ENCODE results near the gene TYROBP. TPM values are rescaled to one million over a fixed set of nuclear protein-coding genes. Genes with fewer than 3 reads are reported as not detected.
A peak's percentile ranks its signal among the peaks of the same experiment; 100 is the strongest.

The TYROBP gene
- total and polyA plus RNA-seq, 10 donors, result 281 to 747 (median 383) TPM

- DNase-seq, result no peak
- 11 to 17% (median 13%) methylated on average over 8 to 24 of the region's 24 CpGs for WGBS, 5 donors
- intact Hi-C loops (cut with DNase I; ENCODE audit: low total_unique reads), result no loop called here
Observed at GRCh38 chr19:35860436-35860817, 47.7 kb downstream of the TYROBP start.

DNA sequence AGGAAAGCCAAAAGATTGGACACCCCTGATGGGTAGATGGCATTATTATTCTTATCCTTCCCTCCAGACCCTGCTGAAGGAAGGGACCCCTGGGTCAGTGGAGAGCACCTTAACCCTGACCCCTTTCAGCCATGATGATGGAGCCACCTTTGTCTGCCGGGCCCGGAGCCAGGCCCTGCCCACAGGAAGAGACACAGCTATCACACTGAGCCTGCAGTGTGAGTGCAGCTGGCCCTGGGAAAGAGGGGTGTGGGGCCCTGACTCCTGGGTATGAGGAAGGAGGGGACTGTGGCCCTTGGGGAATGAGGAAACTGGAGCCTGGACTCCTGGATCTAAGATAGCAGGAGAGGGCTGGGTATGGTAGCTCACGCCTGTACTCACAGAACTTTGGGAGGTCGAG is 48.7 kb downstream of the TYROBP start:
- no peaks in the 10 kb centered on the region for H3K36me3 ChIP-seq
- peaks cover 0 to 100% (median 64%) of the 10 kb centered on the region in 7 donors for H3K27me3 ChIP-seq (replicated peaks in 1 of 7)
- H3K9me3 ChIP-seq, result no peaks in the 10 kb centered on the region
- H3K27ac ChIP-seq, result no peak overlapping the region
- intact Hi-C loops (cut with DNase I; ENCODE audit: low total_unique reads), result no loop called here
- WGBS, 5 donors, result 64 to 83% (median 68%) methylated on average over 4 of the region's 4 CpGs
- H3K4me1 ChIP-seq, result peaks cover 5 to 24% (median 15%) of the 10 kb centered on the region in 6 donors
- H3K4me3 ChIP-seq, result no peak overlapping the region
- TF ChIP-seq POLR2A (IDR thresholded peaks at IDR 0.05) (no peak), POLR2AphosphoS5 (IDR thresholded peaks at IDR 0.05) (no peak)
- TF ChIP-seq, protein P1, sequence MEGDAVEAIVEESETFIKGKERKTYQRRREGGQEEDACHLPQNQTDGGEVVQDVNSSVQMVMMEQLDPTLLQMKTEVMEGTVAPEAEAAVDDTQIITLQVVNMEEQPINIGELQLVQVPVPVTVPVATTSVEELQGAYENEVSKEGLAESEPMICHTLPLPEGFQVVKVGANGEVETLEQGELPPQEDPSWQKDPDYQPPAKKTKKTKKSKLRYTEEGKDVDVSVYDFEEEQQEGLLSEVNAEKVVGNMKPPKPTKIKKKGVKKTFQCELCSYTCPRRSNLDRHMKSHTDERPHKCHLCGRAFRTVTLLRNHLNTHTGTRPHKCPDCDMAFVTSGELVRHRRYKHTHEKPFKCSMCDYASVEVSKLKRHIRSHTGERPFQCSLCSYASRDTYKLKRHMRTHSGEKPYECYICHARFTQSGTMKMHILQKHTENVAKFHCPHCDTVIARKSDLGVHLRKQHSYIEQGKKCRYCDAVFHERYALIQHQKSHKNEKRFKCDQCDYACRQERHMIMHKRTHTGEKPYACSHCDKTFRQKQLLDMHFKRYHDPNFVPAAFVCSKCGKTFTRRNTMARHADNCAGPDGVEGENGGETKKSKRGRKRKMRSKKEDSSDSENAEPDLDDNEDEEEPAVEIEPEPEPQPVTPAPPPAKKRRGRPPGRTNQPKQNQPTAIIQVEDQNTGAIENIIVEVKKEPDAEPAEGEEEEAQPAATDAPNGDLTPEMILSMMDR (IDR thresholded peaks at IDR 0.05 in 8 of 11, conservative IDR thresholded peaks at IDR 0.05 in 3 of 11), result no peak
- DNase-seq, result no peak

More at GRCh38 chr19:35860436-35860817, 47.7 kb downstream of the TYROBP start:
- Histone ChIP-seq H3K4me3 (no peak overlapping the region), H3K27me3 (replicated peaks in 1 of 7) (peaks cover 0 to 97% (median 54%) of the 10 kb centered on the region in 7 donors), H3K4me1 (peaks cover 5 to 24% (median 15%) of the 10 kb centered on the region in 6 donors), H3K9me3 (no peaks in the 10 kb centered on the region), H3K36me3 (no peaks in the 10 kb centered on the region), H3K27ac (no peak overlapping the region)
- TF ChIP-seq, protein P1 (IDR thresholded peaks at IDR 0.05 in 8 of 11, conservative IDR thresholded peaks at IDR 0.05 in 3 of 11), result no peak
- TF ChIP-seq POLR2A (IDR thresholded peaks at IDR 0.05) (no peak), POLR2AphosphoS5 (IDR thresholded peaks at IDR 0.05) (no peak)

- no peak overlapping the region for H3K27ac ChIP-seq
Observed at GRCh38 chr19:35858311-35858710, 49.8 kb downstream of the TYROBP start.

DNA sequence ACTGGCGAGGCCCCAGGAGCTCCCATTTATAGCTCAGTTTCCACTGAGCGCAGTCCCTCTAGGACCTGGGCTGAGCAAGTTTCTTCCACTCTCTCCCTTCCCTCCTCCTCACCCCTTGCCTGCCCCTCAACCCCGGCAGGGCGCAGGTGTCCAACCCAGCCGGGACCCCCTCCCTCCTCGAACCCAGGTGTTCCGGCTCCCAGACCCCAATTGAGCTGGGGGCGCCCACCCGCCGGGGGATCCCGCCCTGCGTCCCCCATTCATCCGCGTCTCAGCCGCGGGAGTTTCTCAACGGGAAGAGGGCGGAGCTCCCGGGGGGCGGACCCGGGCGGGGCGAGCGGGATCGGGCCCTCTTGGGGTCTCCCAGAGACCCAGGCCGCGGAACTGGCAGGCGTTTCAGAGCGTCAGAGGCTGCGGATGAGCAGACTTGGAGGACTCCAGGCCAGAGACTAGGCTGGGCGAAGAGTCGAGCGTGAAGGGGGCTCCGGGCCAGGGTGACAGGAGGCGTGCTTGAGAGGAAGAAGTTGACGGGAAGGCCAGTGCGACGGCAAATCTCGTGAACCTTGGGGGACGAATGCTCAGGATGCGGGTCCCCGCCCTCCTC is 51.4 kb downstream of the TYROBP start, which contains the start of gene KIRREL2:
Gene KIRREL2, plus strand, starts transcription at position 366 of the 604 bp plus-strand sequence. Its CDS starts 209 bp downstream, at position 575.
- Histone ChIP-seq H3K27ac (no peak within 1 kb of the TSS), H3K36me3 (no peaks in the 10 kb centered on the region), H3K4me1 (peaks cover 5 to 24% (median 15%) of the 10 kb centered on the region in 6 donors), H3K9me3 (no peaks in the 10 kb centered on the region), H3K27me3 (replicated peaks in 1 of 7) (peaks cover 0 to 99% (median 65%) of the 10 kb centered on the region in 7 donors), H3K4me3 (peak within 1 kb of the TSS; percentile 36 to 72 (median 48))
- intact Hi-C loops (cut with DNase I; ENCODE audit: low total_unique reads), result no loop called here
- WGBS, 5 donors, result 1 to 2% (median 1%) methylated on average over 23 to 42 of the region's 42 CpGs
- peak; percentile 77 for DNase-seq
- TF ChIP-seq POLR2AphosphoS5 (IDR thresholded peaks at IDR 0.05) (no peak), POLR2A (IDR thresholded peaks at IDR 0.05) (no peak)
- TF ChIP-seq, protein P1 (IDR thresholded peaks at IDR 0.05 in 8 of 11, conservative IDR thresholded peaks at IDR 0.05 in 3 of 11), result no peak

More at GRCh38 chr19:35858311-35858710, 49.8 kb downstream of the TYROBP start:
- no peak for TF ChIP-seq POLR2AphosphoS5 (IDR thresholded peaks at IDR 0.05)
- TF ChIP-seq POLR2A (IDR thresholded peaks at IDR 0.05), result no peak
- TF ChIP-seq, protein P1 (IDR thresholded peaks at IDR 0.05 in 8 of 11, conservative IDR thresholded peaks at IDR 0.05 in 3 of 11), result no peak
- no peak for DNase-seq
- Histone ChIP-seq H3K27me3 (replicated peaks in 1 of 7) (peaks cover 0 to 100% (median 71%) of the 10 kb centered on the region in 7 donors), H3K9me3 (no peaks in the 10 kb centered on the region), H3K4me1 (peaks cover 5 to 24% (median 15%) of the 10 kb centered on the region in 6 donors), H3K36me3 (no peaks in the 10 kb centered on the region), H3K4me3 (no peak overlapping the region)
- intact Hi-C loops (cut with DNase I; ENCODE audit: low total_unique reads), result no loop called here
- 74 to 89% (median 83%) methylated on average over 3 to 6 of the region's 6 CpGs; no CpG with 5 or more reads in 1 of the 5 donors for WGBS, 5 donors

Data from spleen (tissue), 11 donors.